RWPE1 (cell line): ENCODE data around the gene OLFM3.

Experiments
- CTCF ChIA-PET: fragments of 350-600 bp; sonication (Branson Sonifier 250); formaldehyde crosslinking; extraction: SDS; loops from one replicate; lab custom pipeline; 2021; lab: Yijun Ruan, JAX
- POLR2A ChIA-PET: fragments of 400-600 bp; formaldehyde crosslinking; extraction: SDS; loops from one replicate; lab custom pipeline; 2020; ENCODE audit warnings: antibody characterized with exemption; ENCODE audit not compliant: low non-redundant PET; lab: Yijun Ruan, JAX
- DNase-seq: peaks from one replicate; pipeline ENCODE4 v3.0.0; 2012; ENCODE audit warnings: low spot score
- H3K27ac ChIP-seq: fragments of 450-650 bp; 2 replicates; pipeline ENCODE4 v1.5.1; 2017
- CTCF ChIP-seq: fragments of 450-650 bp; conservative IDR thresholded peaks from 2 replicates; pipeline ENCODE4 v1.5.1; 2017; ENCODE audit warnings: low read depth, mild to moderate bottlenecking

OLFM3 gene

GRCh38 chr1:101859941-101860340, 136.8 kb downstream of the OLFM3 start:
- no peak for DNase-seq
- H3K27ac ChIP-seq, result no peak overlapping the region
- no peak for TF ChIP-seq CTCF
- CTCF ChIA-PET, result no interaction called here
- POLR2A ChIA-PET, result no interaction called here

GRCh38 chr1:101854271-101854670, 142.5 kb downstream of the OLFM3 start:
- H3K27ac ChIP-seq, result no peak overlapping the region
- CTCF ChIA-PET, result interaction anchor here (0.8 kb wide), 1 partner anchor 49 kb away, joined by 5 read pairs; no protein-coding TSS in a partner anchor
- TF ChIP-seq CTCF, result no peak

GRCh38 chr1:101852936-101853335, 143.8 kb downstream of the OLFM3 start:
- POLR2A ChIA-PET, result no interaction called here
- CTCF ChIA-PET, result interaction anchor here (0.6 kb wide), 1 partner anchor 15 kb away, joined by 3 read pairs; no protein-coding TSS in a partner anchor
- no peak overlapping the region for H3K27ac ChIP-seq
- DNase-seq, result no peak
- TF ChIP-seq CTCF, result no peak

More at GRCh38 chr1:101854271-101854670, 142.5 kb downstream of the OLFM3 start:
- POLR2A ChIA-PET, result no interaction called here
- no peak for DNase-seq

- POLR2A ChIA-PET, result no interaction called here
- CTCF ChIA-PET, result no interaction called here
- no peak for TF ChIP-seq CTCF
- DNase-seq, result no peak
- H3K27ac ChIP-seq, result no peak overlapping the region
Measured at GRCh38 chr1:101849356-101849755, 147.4 kb downstream of the OLFM3 start.

GRCh38 chr1:101847626-101848025, 149.1 kb downstream of the OLFM3 start:
- CTCF ChIA-PET, result no interaction called here
- DNase-seq, result no peak
- no peak overlapping the region for H3K27ac ChIP-seq
- no peak for TF ChIP-seq CTCF
- POLR2A ChIA-PET, result no interaction called here

GRCh38 chr1:101846820-101847219, 149.9 kb downstream of the OLFM3 start:
- TF ChIP-seq CTCF, result no peak
- no peak overlapping the region for H3K27ac ChIP-seq
- ChIA-PET POLR2A (no interaction called here), CTCF (no interaction called here)
- DNase-seq, result no peak
